HUDEP-2 (cell line): Measurements from ENCODE around the gene NLN.
"Not testable (repeated sequence)": the region's sequence is repeated elsewhere in the genome, so short reads cannot be mapped to it uniquely, and the experiment has no call there.

Source experiments
- DNase-seq, 76 experiments: peaks; one replicate each; lab custom pipeline; 2025; ENCODE audit not compliant: unreplicated experiment in 76 of 76; lab: John Stamatoyannopoulos, UW

NLN gene

GRCh38 chr5:65805089-65805488 lies 83.1 kb downstream of the NLN start:
- no peak for DNase-seq

- not testable (repeated sequence) for DNase-seq
These were observed 85.5 kb downstream of the NLN start for GRCh38 chr5:65807494-65807893.

DNA sequence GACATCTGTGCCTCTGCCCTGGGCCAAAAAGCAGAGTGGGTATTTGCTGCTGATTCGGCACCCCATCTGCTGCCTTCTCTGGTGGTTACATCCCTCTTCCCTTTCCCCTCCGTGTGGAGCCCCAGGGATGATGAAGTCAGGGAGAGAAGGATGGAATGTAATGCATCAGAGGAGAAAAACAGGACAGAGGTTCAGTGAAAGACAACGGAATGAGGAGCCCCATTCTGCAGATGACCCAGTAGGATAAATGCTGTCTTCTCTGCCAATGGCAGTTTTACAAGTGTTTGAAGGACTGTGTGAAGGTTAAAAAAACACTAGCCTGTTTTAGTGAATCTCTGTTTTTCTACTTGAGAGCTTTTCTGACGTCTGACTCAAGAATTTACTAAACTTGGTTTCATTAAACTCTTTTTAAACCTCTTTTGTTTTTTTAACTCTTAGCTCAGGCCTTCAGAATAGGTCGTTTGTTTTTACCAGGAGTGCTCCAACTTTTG lies 86.3 kb downstream of the NLN start:
- DNase-seq = no peak

GRCh38 chr5:65808818-65809217 lies 86.8 kb downstream of the NLN start:
- DNase-seq = no peak

GRCh38 chr5:65809817-65810531 lies 88.0 kb downstream of the NLN start:
- DNase-seq = peak in 74 of 76 experiments; percentile 5 to 89 (median 68)

- no peak for DNase-seq
These were observed 89.0 kb downstream of the NLN start for GRCh38 chr5:65811004-65811403.

DNA sequence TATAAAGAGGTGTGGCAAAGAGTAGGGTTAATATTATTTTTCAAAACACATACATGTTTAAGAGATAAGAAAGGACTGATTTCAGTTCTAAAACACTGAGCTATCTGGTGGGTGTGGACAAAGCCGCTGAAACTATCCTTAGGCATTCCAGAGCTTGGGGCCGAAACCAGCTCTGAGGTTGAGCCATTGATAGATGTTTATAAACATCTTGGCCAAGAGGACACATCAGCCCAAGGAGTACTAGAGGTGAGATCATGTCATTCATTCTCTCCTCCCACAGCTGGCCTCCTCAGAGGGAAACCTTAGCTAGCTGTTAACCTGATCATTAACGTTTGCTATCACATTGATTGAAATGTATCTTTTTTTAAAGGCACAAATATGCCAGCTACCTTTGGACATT lies 89.9 kb downstream of the NLN start:
- no peak for DNase-seq

- DNase-seq = peak in 1 of 76 experiments; percentile 7
These were observed 90.6 kb downstream of the NLN start for GRCh38 chr5:65812648-65813047.

GRCh38 chr5:65813174-65813573 lies 91.2 kb downstream of the NLN start:
- no peak for DNase-seq

DNA sequence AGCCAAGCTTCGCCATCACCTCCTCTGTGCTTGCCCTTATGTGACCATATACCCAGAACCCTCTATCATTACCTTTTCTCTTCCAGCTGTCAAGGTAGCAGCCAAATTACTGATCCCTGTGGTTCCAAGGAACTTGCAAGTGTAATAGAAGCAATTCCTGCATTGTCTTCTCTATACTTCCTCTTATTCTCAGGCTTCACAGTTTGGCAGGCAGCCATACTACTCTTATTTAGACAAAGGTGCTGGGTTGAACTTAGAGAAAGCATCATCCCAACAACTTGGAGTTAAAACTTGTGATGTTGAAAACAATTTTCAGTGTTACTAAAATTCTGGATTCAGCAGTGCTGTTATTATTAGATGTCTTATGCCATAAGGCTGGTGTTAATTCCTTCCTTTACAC lies 93.2 kb downstream of the NLN start:
- no peak for DNase-seq

GRCh38 chr5:65816729-65817128 lies 94.7 kb downstream of the NLN start:
- no peak for DNase-seq

DNA sequence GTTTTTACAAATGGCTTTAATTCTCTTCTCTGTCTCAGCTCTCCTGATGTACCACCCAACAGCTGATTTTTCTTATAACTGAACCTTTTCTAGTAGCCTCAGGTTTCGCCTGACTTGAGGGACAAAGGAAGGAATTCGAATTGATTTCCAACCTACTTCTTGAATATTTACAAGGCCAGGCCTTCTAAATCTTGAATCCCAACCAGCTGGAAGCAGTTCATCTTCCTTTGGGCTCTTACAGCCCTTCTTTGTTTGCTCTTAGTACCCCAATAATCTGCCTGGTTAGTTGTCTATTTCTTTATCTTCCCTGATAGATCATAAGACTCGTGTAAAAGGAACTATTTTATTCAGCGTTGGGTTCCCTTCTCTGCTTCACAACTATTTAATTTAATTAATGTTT lies 95.9 kb downstream of the NLN start:
- DNase-seq = no peak

DNA sequence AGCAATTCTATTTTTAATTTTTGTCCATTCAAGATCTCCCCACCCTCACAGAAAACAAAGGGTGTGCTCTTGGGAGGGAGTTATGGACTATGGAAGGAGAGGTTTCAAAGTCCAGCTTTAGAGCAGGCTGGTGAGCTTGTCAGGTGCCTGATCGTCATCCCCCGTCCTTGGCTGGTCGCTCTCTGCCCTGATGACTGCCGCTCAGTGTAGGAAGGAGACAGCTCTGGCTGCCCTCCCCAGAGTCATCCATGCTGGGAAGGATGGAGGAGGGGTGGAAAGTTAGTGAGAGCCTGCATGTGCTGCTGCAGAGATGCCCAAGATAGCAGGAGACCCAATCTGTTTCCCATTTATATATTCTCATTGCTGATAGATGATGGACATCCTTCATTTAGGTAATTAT lies 96.6 kb downstream of the NLN start:
- no peak for DNase-seq

DNA sequence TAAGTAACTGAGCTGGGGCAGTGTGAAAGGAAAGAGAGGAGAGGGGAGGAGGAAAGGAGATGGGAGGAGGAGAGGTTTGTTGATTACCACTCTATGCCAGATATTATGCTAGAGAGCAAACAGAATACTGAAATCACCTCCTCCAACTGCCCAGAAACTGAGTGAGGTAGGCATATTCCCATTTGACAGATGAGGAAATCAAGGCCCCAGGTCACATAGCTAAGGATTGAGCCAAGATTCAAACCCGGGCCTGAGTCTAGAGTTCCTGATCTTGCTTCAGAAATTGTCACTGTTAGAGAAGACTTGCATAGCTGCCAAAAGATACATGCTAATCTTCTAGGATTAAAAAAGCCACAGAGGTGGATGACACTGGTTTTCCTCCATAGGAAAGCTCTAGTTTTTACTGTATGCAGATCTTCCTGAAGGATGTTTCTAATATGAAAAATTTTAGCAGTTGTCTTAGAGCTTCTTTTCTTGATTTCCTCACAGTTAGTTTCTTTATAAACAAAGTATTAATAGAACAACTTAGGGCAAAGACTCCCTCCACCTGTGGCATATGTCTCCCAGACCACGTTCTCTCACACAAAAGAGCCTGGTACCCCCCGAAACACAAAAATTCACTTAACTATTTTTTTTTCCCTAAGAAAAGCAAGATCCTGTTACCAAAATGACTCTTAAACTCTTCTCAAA lies 97.4 kb downstream of the NLN start:
- no peak for DNase-seq

DNA sequence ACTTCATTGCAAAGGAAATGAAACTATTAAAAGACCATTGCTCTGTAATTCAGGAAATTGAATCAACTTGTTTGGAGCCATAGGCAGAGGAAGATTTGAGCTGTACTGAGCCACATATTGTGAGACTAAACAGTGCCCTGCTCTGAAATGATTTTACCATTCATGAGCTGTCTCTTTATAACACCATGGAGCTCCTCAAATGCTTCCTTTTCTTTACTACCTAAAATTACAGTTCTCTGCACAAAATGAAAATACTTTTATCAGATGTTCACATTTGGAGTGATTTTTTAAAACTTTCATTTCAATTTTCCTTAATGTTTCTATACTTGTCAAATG lies 97.9 kb downstream of the NLN start:
- DNase-seq = no peak

DNA sequence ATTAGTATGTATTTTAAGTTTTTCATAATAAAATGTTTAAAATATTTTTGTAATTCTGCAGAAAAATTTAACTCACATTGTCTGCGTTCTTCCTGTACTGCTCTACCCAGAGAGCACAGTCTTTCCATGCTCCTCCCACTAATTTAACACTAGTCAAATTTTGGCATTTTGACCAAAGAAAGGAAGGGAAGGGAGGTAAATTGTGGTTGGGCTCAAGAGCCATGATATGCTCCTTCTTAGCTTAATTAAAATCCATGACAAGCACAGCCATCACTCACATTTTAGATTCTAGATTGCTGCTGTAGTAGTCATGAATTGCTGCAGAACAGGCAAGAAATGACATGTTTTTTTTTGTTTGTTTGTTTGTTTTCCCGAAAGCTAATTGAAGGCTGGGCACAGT lies 98.4 kb downstream of the NLN start:
- no peak for DNase-seq

DNA sequence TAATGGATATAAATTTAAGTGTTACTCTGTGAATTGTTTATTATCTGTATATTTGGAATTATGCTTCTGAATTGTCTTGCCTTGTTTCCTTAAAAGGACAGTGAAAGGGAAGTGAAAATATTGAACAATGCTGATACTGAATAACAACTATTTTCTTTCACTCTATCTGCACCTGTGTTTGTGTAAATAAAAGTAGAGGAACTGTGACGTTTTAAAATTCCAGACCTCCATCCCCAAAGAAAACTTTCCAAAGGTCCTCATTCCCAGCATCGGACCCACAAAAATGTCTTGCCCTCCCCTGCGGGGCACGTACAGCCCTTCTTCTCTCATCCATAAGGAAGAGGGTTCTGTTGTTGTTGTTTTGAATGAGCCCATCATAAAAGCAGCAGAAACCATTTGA lies 100.0 kb downstream of the NLN start:
- DNase-seq = no peak

GRCh38 chr5:65822710-65823109 lies 100.7 kb downstream of the NLN start:
- DNase-seq = no peak

DNA sequence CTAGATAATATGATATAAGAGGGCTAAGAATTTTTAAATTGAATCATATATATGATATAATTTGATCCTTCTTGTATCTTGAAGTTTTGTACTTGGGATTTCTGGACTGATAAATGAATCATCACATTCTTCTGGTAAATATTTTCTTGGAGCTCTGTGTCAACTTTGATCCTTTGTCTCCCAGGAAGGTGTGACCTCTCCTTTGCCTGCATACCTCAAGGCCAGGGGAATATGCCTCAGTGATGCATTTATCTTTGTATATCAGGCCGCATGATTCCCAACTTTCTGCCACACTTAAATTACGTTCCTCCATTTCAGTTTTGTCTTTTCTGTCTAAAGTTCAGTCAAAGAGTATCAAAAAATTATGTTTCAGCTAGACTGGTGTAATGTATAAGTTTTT lies 101.2 kb downstream of the NLN start:
- no peak for DNase-seq

GRCh38 chr5:65823845-65824445 lies 101.9 kb downstream of the NLN start:
- DNase-seq = no peak

- DNase-seq = no peak
These were observed 103.7 kb downstream of the NLN start for GRCh38 chr5:65825408-65826328.
